Neural crest cell (in vitro differentiated cells): ENCODE data around the gene HDAC11. TPM values are rescaled to one million over a fixed set of nuclear protein-coding genes. Genes with fewer than 3 reads are reported as not detected.
A peak's percentile ranks its signal among the peaks of the same experiment; 100 is the strongest.

Experiments
- DNase-seq: peaks from one replicate; pipeline ENCODE4 v3.0.0; 2021; ENCODE audit warnings: low read depth, mixed read lengths, low spot score
- H3K27ac Mint-ChIP-seq: one replicate; pipeline ENCODE4 v1.8.0; 2021; ENCODE audit warnings: mild to moderate bottlenecking, mixed read lengths; ENCODE audit not compliant: unreplicated experiment
- H3K27me3 Mint-ChIP-seq: 2 replicates; pipeline ENCODE4 v1.8.0; 2021; ENCODE audit warnings: low read depth, mild to moderate bottlenecking, mixed read lengths
- H3K36me3 Mint-ChIP-seq: 2 replicates; pipeline ENCODE4 v1.8.0; 2021; ENCODE audit warnings: low read depth, mild to moderate bottlenecking, mixed read lengths
- H3K4me1 Mint-ChIP-seq: 2 replicates; pipeline ENCODE4 v1.8.0; 2021; ENCODE audit warnings: mixed read lengths
- H3K4me3 Mint-ChIP-seq: one replicate; pipeline ENCODE4 v1.8.0; 2021; ENCODE audit warnings: mild to moderate bottlenecking, mixed read lengths
- H3K9me3 Mint-ChIP-seq: 2 replicates; pipeline ENCODE4 v1.8.0; 2021; ENCODE audit warnings: mixed read lengths
- total RNA-seq: library from RNA; stranded (reverse); gene quantifications from 2 replicates; pipeline ENCODE4 v1.2.1, GENCODE V29; 2021
- TF ChIP-seq, protein P1 (sequence below): fragments of 200-600 bp; sonication (generic); conservative IDR thresholded peaks from 2 replicates; pipeline ENCODE4 v1.5.0; 2021; ENCODE audit warnings: antibody characterized with exemption, mild to moderate bottlenecking

Gene HDAC11
- total RNA-seq, 1 donor from 2014 or later: 14.0 TPM

DNA sequence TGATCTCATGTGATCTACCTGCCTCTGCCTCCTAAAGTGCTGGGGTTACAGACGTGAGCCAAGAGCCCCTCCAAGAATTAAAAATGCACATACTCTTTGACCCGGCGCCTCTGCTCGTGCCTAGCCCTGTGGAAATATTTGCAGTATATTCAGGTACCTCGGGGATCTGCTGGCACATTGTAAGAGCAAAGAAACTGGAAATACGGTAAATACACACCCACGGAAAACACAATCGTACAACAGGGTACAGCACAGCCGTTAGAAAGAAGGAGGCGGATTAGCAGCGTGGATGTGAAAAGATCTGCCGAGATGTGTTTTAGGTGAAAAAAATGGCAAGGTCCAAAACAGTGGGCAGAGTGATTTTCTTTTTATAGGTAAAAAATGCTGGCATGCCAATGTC, 6.1 kb upstream of the HDAC11 start:
- Mint-ChIP-seq H3K9me3 (no peaks in the 10 kb centered on the region), H3K4me3 (no peak overlapping the region), H3K4me1 (peaks cover 25% of the 10 kb centered on the region), H3K27me3 (no peaks in the 10 kb centered on the region), H3K27ac (no peak overlapping the region), H3K36me3 (no peaks in the 10 kb centered on the region)
- DNase-seq: no peak
- TF ChIP-seq, protein P1, sequence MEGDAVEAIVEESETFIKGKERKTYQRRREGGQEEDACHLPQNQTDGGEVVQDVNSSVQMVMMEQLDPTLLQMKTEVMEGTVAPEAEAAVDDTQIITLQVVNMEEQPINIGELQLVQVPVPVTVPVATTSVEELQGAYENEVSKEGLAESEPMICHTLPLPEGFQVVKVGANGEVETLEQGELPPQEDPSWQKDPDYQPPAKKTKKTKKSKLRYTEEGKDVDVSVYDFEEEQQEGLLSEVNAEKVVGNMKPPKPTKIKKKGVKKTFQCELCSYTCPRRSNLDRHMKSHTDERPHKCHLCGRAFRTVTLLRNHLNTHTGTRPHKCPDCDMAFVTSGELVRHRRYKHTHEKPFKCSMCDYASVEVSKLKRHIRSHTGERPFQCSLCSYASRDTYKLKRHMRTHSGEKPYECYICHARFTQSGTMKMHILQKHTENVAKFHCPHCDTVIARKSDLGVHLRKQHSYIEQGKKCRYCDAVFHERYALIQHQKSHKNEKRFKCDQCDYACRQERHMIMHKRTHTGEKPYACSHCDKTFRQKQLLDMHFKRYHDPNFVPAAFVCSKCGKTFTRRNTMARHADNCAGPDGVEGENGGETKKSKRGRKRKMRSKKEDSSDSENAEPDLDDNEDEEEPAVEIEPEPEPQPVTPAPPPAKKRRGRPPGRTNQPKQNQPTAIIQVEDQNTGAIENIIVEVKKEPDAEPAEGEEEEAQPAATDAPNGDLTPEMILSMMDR: no peak

GRCh38 chr3:13474776-13475303, 5.3 kb upstream of the HDAC11 start:
- no peak for DNase-seq
- H3K27ac Mint-ChIP-seq: peak overlapping the region; percentile 62
- H3K4me3 Mint-ChIP-seq: no peak overlapping the region
- no peaks in the 10 kb centered on the region for H3K36me3 Mint-ChIP-seq
- H3K27me3 Mint-ChIP-seq: no peaks in the 10 kb centered on the region
- TF ChIP-seq, protein P1: no peak
- H3K9me3 Mint-ChIP-seq: no peaks in the 10 kb centered on the region
- peaks cover 25% of the 10 kb centered on the region for H3K4me1 Mint-ChIP-seq

- DNase-seq: no peak
- Mint-ChIP-seq H3K36me3 (no peaks in the 10 kb centered on the region), H3K27ac (no peak overlapping the region), H3K27me3 (no peaks in the 10 kb centered on the region), H3K9me3 (no peaks in the 10 kb centered on the region), H3K4me1 (peaks cover 29% of the 10 kb centered on the region), H3K4me3 (no peak overlapping the region)
- TF ChIP-seq, protein P1: no peak
Measured at GRCh38 chr3:13475871-13476590, 4.1 kb upstream of the HDAC11 start.

GRCh38 chr3:13477943-13478342, 2.2 kb upstream of the HDAC11 start:
- no peaks in the 10 kb centered on the region for H3K9me3 Mint-ChIP-seq
- H3K4me3 Mint-ChIP-seq: peak overlapping the region; percentile 52
- H3K27ac Mint-ChIP-seq: no peak overlapping the region
- TF ChIP-seq, protein P1: no peak
- no peak for DNase-seq
- no peaks in the 10 kb centered on the region for H3K36me3 Mint-ChIP-seq
- H3K27me3 Mint-ChIP-seq: no peaks in the 10 kb centered on the region
- peaks cover 29% of the 10 kb centered on the region for H3K4me1 Mint-ChIP-seq

DNA sequence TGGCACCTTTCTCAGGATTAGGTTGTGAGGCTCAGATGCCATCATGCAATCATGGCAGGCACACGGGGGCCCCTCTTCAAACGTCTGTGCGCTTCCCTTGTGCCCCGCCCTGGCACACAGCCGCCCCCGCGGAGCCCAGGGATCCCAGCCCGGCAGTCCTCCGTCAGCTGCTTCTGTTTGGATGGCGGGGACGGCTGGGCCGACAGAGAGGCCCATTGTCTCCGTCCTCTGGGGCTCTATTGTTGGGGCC, 849 bp upstream of the HDAC11 start:
- no peak for DNase-seq
- Mint-ChIP-seq H3K36me3 (no peaks in the 10 kb centered on the region), H3K4me1 (peaks cover 27% of the 10 kb centered on the region), H3K27me3 (no peaks in the 10 kb centered on the region), H3K4me3 (peak overlapping the region; percentile 91), H3K9me3 (no peaks in the 10 kb centered on the region), H3K27ac (peak overlapping the region; percentile 96)
- TF ChIP-seq, protein P1: no peak
